HG02840 (cell line): ENCODE measurements around the gene TEX261.

Experiments used
- ATAC-seq: cut with Tn5 transposase; IDR thresholded peaks from one replicate; pipeline ENCODE4 v1.9.1; 2021; ENCODE audit warnings: mild to moderate bottlenecking, moderate library complexity, moderate number of reproducible peaks; ENCODE audit not compliant: unreplicated experiment, low FRiP score

Gene TEX261

GRCh38 chr2:70939001-70939838 lies 55.5 kb downstream of the TEX261 start:
- no peak for ATAC-seq

- ATAC-seq: no peak
Observed at GRCh38 chr2:70938586-70938950, 56.1 kb downstream of the TEX261 start.

DNA sequence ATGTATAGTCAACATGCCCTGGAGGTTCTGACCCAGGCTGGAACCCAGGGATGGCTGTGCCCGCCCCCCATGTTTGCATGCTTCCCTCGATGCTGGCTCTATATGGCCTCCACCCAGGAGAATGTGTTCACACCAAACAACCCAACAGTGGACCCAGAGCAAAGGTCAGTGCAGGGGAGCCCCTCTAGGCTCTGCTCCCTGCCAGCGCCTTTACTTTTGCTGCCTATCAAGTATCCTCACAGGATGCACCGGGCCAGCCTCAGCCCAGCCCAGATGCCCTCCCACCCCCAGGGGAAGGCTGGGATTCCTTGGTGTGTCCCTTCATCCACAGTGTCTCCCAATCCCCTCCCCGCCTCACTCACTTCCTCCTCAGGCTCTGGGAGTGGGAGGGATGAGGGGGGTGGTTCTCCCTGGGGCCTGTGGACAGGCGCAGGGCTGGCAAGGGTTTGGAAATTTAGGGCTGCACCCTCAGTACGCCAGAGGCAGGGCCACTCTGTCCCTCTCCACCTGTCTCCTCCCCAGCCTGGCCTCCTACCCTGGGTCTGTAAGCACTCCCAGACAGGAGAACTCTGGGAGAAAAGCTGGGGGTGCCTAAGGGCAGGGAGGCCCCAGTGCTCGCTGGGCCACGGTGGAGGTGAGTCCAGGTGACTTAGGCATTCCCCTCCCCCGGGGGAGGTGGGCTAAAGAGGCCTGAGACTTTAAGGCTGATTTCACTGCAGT lies 56.6 kb downstream of the TEX261 start:
- ATAC-seq: no peak

GRCh38 chr2:70936979-70937811 lies 57.5 kb downstream of the TEX261 start:
- ATAC-seq: no peak

GRCh38 chr2:70936165-70936978 lies 58.3 kb downstream of the TEX261 start:
- ATAC-seq: no peak
